ENCODE data around the gene DYRK2.

The DYRK2 gene

DNA sequence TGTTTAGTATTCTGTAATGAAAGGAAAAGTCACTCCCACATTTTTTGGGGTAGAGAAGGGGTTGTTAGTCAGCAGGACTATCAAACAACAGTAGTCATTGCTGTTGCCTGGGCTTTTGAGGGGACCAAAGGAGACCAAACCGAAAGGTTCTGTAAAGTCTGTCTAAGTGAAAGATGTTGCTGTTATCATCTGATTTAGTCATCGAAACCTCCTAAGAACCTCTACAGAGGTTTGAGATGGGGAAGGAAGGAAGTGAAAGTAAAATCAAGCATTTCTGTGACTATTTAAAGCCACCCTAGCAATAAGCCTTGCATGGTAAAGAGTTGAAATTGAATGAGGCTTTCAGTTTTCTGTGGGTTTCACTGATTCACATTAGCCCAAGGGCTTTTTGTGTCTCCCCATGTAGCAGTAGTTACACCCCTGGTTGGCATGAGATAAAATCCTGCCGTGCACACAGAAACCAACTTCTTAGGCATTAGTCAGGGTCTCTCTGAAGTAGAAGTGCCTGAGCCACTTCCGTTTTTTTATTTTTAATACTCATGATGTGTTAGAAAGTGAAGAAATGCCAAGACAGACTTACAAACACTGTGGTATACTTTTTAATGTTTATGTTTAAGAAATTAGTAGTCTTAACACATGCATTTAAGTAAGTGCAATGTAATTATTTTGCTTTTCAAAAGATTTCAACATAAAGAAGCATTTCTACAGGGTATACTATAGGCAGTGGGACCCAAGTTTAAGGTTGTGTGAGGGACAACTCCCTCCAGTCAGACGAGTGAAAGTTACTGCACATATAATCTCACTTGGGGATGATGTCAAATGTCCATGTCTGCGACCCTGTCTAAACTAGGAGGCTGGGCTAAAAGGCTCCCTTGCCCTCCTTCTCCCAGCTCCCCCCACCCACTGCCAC, 50.4 kb downstream of the DYRK2 start:
- H3K4me3 Mint-ChIP-seq = no peak overlapping the region
- no peaks in the 10 kb centered on the region for H3K36me3 Mint-ChIP-seq (ENCODE audit: low read depth)
- TF ChIP-seq, protein P1, sequence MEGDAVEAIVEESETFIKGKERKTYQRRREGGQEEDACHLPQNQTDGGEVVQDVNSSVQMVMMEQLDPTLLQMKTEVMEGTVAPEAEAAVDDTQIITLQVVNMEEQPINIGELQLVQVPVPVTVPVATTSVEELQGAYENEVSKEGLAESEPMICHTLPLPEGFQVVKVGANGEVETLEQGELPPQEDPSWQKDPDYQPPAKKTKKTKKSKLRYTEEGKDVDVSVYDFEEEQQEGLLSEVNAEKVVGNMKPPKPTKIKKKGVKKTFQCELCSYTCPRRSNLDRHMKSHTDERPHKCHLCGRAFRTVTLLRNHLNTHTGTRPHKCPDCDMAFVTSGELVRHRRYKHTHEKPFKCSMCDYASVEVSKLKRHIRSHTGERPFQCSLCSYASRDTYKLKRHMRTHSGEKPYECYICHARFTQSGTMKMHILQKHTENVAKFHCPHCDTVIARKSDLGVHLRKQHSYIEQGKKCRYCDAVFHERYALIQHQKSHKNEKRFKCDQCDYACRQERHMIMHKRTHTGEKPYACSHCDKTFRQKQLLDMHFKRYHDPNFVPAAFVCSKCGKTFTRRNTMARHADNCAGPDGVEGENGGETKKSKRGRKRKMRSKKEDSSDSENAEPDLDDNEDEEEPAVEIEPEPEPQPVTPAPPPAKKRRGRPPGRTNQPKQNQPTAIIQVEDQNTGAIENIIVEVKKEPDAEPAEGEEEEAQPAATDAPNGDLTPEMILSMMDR (IDR thresholded peaks at IDR 0.05; ENCODE audit: unreplicated experiment in 3 of 3) = no peak
- H3K4me1 Mint-ChIP-seq = peaks cover 16% of the 10 kb centered on the region
- peaks cover 26% of the 10 kb centered on the region for H3K27me3 Mint-ChIP-seq (ENCODE audit: low read depth)
- no peaks in the 10 kb centered on the region for H3K9me3 Mint-ChIP-seq
- H3K27ac Mint-ChIP-seq = no peak overlapping the region

DNA sequence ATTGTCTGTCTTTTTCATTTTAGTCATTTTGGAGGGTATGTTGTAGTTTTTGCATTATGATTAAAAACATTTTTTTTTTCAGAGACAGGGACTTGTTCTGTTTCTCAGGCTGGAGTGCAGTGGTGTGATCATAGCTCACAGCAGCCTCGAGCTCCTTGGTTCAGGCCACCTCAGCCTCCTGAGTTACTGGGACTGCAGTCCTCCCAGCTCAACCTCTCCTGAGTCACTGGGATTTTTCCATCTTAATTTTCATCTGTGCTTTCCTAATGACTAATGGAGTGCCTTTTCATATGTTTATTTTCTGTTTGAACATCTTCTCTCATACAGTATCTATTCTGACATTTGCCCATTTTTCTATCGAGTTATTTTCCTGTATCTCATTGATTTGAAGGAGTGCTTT, 52.6 kb downstream of the DYRK2 start:
- Mint-ChIP-seq H3K36me3 (ENCODE audit: low read depth) (no peaks in the 10 kb centered on the region), H3K9me3 (no peaks in the 10 kb centered on the region), H3K4me1 (peaks cover 38% of the 10 kb centered on the region), H3K4me3 (no peak overlapping the region), H3K27me3 (ENCODE audit: low read depth) (peaks cover 35% of the 10 kb centered on the region), H3K27ac (no peak overlapping the region)
- TF ChIP-seq, protein P1 (IDR thresholded peaks at IDR 0.05; ENCODE audit: unreplicated experiment in 3 of 3) = no peak

DNA sequence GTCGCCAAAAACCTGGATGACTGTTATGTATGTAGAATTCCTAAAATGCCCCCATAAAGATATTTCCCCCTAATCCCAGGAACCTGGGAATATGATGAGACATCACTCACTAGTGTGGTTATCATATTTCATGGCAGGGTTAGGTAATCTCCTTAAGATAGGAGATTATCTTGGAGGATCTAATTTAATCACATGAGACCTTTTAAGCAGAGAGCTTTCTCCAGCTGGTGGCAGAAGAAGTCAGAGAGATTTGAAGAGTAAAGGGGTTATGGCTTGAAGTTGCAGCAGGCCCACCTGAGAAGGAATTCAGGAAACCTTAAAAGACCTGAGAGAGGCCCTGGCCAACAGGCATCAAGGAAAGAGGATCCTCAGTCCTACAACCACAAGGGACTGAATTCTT, 53.6 kb downstream of the DYRK2 start:
- Mint-ChIP-seq H3K4me3 (no peak overlapping the region), H3K27ac (no peak overlapping the region)
- TF ChIP-seq, protein P1 (IDR thresholded peaks at IDR 0.05; ENCODE audit: unreplicated experiment in 3 of 3) = no peak

DNA sequence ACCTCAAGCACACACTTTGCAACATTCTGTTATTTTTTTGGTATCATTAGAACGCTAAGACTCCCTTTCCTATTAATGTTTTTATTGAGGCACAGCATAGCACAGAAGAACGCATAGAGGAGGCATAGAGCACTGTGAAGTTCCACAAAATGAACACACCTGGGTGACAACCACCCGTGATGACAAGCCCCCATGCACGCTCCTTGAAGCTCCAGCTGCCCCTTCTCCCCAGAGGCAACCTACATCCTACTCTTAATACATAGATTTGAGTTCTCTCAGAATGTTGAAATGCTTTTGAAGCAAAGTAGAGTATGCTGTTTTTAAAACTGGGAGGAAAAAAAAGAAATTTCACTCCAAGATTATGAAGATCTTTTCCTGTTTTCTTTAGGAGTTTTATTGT, 55.5 kb downstream of the DYRK2 start:
- TF ChIP-seq, protein P1 (IDR thresholded peaks at IDR 0.05; ENCODE audit: unreplicated experiment in 3 of 3) = no peak
- Mint-ChIP-seq H3K27me3 (ENCODE audit: low read depth) (peaks cover 35% of the 10 kb centered on the region), H3K36me3 (ENCODE audit: low read depth) (no peaks in the 10 kb centered on the region), H3K4me3 (no peak overlapping the region), H3K27ac (no peak overlapping the region), H3K9me3 (no peaks in the 10 kb centered on the region), H3K4me1 (peaks cover 43% of the 10 kb centered on the region)

More for the DNA sequence above, 53.6 kb downstream of the DYRK2 start:
- Mint-ChIP-seq H3K36me3 (ENCODE audit: low read depth) (no peaks in the 10 kb centered on the region), H3K9me3 (no peaks in the 10 kb centered on the region), H3K4me1 (peaks cover 43% of the 10 kb centered on the region), H3K27me3 (ENCODE audit: low read depth) (peaks cover 35% of the 10 kb centered on the region)

DNA sequence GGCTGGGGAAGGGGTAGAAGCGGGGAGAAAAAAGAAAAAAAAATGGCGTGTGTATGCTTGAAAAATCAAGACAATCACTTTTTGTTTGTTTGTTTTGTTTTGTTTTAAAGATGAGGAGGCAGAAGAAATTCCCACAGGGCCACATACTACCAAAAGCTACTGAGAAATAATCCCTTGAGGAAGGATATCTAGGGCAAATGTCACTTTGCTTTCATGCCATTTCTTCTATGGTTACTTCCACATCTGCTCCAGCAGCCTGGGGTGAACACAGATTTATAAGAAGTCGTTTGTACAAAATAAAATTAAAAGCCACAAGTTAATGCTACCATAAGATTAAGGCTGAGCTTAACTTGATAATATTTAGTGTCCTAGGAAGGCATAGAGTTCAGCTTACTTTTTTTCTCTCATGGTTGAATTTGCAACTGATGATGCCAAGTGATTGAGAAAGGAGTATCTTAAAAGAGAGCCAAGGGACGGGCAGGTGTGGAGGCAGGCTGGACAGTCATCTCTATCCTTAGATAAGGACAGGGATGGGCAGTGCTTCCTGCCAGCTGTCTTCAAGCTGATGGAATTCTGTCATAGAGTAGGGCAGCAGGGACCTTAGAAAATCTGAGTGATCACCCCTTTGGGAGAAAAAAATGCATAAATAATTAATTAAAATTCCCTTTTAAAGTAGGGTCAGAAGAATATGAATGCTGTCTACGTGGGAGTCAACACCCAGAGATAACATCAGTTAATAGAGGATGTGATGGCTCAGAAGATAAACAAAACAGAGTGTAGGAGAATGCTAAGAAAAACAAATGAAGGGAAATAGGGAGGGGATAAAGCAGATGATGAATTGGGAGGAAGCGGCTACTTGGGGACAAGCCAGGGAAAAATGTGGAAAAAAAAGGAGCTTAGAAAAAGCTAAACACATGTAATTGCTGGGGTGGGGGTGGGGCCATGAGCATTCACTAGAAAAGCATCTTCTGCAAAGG, 57.1 kb downstream of the DYRK2 start:
- Mint-ChIP-seq H3K36me3 (ENCODE audit: low read depth) (no peaks in the 10 kb centered on the region), H3K4me3 (no peak overlapping the region), H3K9me3 (no peaks in the 10 kb centered on the region), H3K27me3 (ENCODE audit: low read depth) (peaks cover 32% of the 10 kb centered on the region), H3K27ac (peak overlapping the region in 2 of 3 experiments; percentile 0 to 19), H3K4me1 (peaks cover 42% of the 10 kb centered on the region)
- TF ChIP-seq, protein P1 (IDR thresholded peaks at IDR 0.05; ENCODE audit: unreplicated experiment in 3 of 3) = no peak
